ENCODE results near the gene CBLN4. TPM values are rescaled to one million over a fixed set of nuclear protein-coding genes. Genes with fewer than 3 reads are reported as not detected.

The CBLN4 gene
- total RNA-seq, 1 experiment from 2014 or later = not detected

DNA sequence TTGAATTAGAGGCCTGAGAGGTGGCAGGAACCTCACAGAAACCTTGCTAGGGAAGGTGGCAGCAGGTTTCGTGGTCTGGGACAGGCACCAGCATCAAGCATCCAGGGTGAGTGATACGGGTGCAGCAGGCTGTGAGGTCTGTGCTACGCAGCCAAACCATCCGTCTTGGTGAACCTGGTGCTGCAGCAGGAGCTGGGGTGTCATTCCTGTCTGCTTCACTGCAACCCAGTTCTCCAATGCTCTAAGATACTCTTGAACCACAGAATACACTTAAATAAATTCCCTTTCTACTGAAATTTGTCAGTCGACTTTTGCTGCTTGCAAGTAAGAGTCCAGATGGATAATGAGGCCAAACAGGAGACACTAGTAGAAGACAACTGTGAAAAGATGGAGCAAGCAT is 9.7 kb upstream of the CBLN4 start:
- CTCF ChIA-PET = no interaction called here
- no peak overlapping the region for H2AFZ ChIP-seq (ENCODE audit: low read length)
- no peaks in the 10 kb centered on the region for H3F3A ChIP-seq (ENCODE audit: low read length, unreplicated experiment)
- no peak overlapping the region for H3K4me3 ChIP-seq (ENCODE audit: low read length)
- intact Hi-C loops (cut with micrococcal nuclease) = no loop called here
- no peaks in the 10 kb centered on the region for H3K4me1 ChIP-seq (ENCODE audit: insufficient read depth, low read length)
- H3K9me3 ChIP-seq (ENCODE audit: low read length) = peaks cover 25% of the 10 kb centered on the region; the same call in 1 of the 2 replicates
- H3K79me2 ChIP-seq (ENCODE audit: low read length) = no peaks in the 10 kb centered on the region
- BruUV-seq (replicated peaks) = no TSS peak
- DNase-seq (no peak), ATAC-seq (no peak)
- no peaks in the 10 kb centered on the region for H3K9me2 ChIP-seq (replicated peaks; ENCODE audit: low read length)
- H3K27ac ChIP-seq (ENCODE audit: low read length) = no peak overlapping the region
- TF ChIP-seq, protein P1, sequence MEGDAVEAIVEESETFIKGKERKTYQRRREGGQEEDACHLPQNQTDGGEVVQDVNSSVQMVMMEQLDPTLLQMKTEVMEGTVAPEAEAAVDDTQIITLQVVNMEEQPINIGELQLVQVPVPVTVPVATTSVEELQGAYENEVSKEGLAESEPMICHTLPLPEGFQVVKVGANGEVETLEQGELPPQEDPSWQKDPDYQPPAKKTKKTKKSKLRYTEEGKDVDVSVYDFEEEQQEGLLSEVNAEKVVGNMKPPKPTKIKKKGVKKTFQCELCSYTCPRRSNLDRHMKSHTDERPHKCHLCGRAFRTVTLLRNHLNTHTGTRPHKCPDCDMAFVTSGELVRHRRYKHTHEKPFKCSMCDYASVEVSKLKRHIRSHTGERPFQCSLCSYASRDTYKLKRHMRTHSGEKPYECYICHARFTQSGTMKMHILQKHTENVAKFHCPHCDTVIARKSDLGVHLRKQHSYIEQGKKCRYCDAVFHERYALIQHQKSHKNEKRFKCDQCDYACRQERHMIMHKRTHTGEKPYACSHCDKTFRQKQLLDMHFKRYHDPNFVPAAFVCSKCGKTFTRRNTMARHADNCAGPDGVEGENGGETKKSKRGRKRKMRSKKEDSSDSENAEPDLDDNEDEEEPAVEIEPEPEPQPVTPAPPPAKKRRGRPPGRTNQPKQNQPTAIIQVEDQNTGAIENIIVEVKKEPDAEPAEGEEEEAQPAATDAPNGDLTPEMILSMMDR (conservative IDR thresholded peaks at IDR 0.05; ENCODE audit: low read depth, low read length) = no peak
- TF ChIP-seq EZH2phosphoT487 (IDR thresholded peaks at IDR 0.05; ENCODE audit: borderline replicate concordance, low read length) = no peak
- H3K9ac ChIP-seq (ENCODE audit: low read length) = no peak overlapping the region
- no peaks in the 10 kb centered on the region for H3K36me3 ChIP-seq (ENCODE audit: low read depth, low read length)
- H4K20me1 ChIP-seq (ENCODE audit: low read length) = no peaks in the 10 kb centered on the region
- POLR2A ChIA-PET (ENCODE audit: unreplicated experiment) = no interaction called here
- H3K27me3 ChIP-seq (ENCODE audit: low read length) = no peaks in the 10 kb centered on the region
- no peak overlapping the region for H3K4me2 ChIP-seq (ENCODE audit: low read length)

DNA sequence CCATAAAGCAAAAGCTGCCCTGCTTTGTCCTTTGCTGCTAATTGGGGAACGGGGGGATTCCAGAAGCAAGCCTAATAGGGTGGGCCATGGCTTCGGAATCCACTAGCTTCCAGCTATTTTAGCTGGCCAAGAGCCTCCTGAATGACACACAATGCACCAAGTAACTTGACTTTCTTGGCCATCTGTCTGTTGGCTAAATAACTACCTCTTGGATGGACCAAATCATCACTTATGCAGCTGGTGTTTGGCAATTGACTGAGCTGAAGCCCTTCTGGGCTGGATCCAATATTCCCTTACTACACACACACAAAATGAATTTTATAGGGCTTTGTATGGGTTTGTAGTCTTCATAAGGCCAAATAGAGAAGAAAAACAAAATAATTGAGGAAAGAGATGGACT is 8.8 kb upstream of the CBLN4 start:
- Histone ChIP-seq H3K9me3 (ENCODE audit: low read length) (peaks cover 28% of the 10 kb centered on the region; the same call in 1 of the 2 replicates), H3K4me3 (ENCODE audit: low read length) (no peak overlapping the region), H3K9ac (ENCODE audit: low read length) (no peak overlapping the region), H3K79me2 (ENCODE audit: low read length) (no peaks in the 10 kb centered on the region), H3F3A (ENCODE audit: low read length, unreplicated experiment) (no peaks in the 10 kb centered on the region), H3K36me3 (ENCODE audit: low read depth, low read length) (no peaks in the 10 kb centered on the region), H3K27ac (ENCODE audit: low read length) (no peak overlapping the region), H3K4me1 (ENCODE audit: insufficient read depth, low read length) (no peaks in the 10 kb centered on the region), H2AFZ (ENCODE audit: low read length) (no peak overlapping the region), H3K4me2 (ENCODE audit: low read length) (no peak overlapping the region), H3K27me3 (ENCODE audit: low read length) (no peaks in the 10 kb centered on the region), H3K9me2 (replicated peaks; ENCODE audit: low read length) (no peaks in the 10 kb centered on the region), H4K20me1 (ENCODE audit: low read length) (no peaks in the 10 kb centered on the region)
- CTCF ChIA-PET = no interaction called here
- intact Hi-C loops (cut with micrococcal nuclease) = no loop called here
- POLR2A ChIA-PET (ENCODE audit: unreplicated experiment) = no interaction called here
- ATAC-seq (no peak), DNase-seq (no peak)
- TF ChIP-seq, protein P1 (conservative IDR thresholded peaks at IDR 0.05; ENCODE audit: low read depth, low read length) = no peak
- TF ChIP-seq EZH2phosphoT487 (IDR thresholded peaks at IDR 0.05; ENCODE audit: borderline replicate concordance, low read length) (no peak), EZH2 (IDR thresholded peaks at IDR 0.05; ENCODE audit: low read length, unreplicated experiment) (no peak)
- BruUV-seq (replicated peaks) = no TSS peak

DNA sequence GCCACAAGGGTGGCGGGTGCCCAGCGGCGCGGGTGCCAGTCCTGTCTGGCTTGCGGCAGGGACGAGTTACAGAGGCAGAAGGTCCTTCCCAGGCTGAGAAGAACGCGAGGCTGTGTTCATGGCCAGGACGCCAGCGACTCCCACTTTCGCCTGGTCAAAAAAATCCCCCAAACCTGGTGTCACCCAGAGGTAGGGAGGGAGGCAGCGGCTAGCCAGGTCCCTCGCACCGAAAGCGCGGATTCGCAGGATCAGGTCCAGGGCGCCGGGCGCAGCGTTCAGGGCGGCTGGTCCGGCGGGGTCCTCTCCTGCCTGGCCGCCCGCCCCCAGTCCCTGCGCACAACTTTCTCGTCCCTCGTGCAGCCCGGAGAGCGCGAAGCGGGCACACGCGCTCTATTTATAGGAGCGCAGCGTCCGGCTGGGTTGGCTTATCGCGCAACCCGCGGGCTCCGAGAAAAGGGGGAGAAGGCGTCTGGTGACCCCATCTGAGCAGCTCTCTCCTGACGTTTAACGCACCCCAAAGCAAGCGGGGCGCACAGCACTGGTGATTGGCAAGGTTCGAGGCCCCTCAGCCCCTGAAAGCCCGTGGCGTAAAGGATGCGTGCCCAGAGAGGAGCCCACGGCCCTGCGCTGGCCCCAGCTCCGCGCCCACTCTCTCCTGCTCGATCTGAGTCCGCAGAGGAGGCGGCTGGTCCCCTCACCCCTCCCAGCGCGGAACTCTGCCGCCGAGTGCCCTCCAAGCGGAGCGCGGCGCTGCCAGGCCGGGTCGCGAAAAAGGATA is 519 bp downstream of the CBLN4 start:
- H3K4me1 ChIP-seq (ENCODE audit: insufficient read depth, low read length) = no peaks in the 10 kb centered on the region
- H3K79me2 ChIP-seq (ENCODE audit: low read length) = no peaks in the 10 kb centered on the region
- no peaks in the 10 kb centered on the region for H3K9me2 ChIP-seq (replicated peaks; ENCODE audit: low read length)
- no peaks in the 10 kb centered on the region for H3K36me3 ChIP-seq (ENCODE audit: low read depth, low read length)
- H3K9me3 ChIP-seq (ENCODE audit: low read length) = peaks cover 24% of the 10 kb centered on the region; the same call in 1 of the 2 replicates
- no peaks in the 10 kb centered on the region for H4K20me1 ChIP-seq (ENCODE audit: low read length)
- POLR2A ChIA-PET (ENCODE audit: unreplicated experiment) = no interaction called here
- H3K4me3 ChIP-seq (ENCODE audit: low read length) = no peak overlapping the region
- no peak for ATAC-seq
- H3K27me3 ChIP-seq (ENCODE audit: low read length) = no peaks in the 10 kb centered on the region
- DNase-seq = no peak
- H3K9ac ChIP-seq (ENCODE audit: low read length) = no peak overlapping the region
- intact Hi-C loops (cut with micrococcal nuclease) = no loop called here
- no TSS peak for BruUV-seq (replicated peaks)
- CTCF ChIA-PET = no interaction called here
- no peak overlapping the region for H2AFZ ChIP-seq (ENCODE audit: low read length)
- no peak overlapping the region for H3K27ac ChIP-seq (ENCODE audit: low read length)
- TF ChIP-seq, protein P1 (conservative IDR thresholded peaks at IDR 0.05; ENCODE audit: low read depth, low read length) = no peak
- TF ChIP-seq EZH2phosphoT487 (IDR thresholded peaks at IDR 0.05; ENCODE audit: borderline replicate concordance, low read length) = no peak
- no peak for TF ChIP-seq EZH2 (IDR thresholded peaks at IDR 0.05; ENCODE audit: low read length, unreplicated experiment)
- H3F3A ChIP-seq (ENCODE audit: low read length, unreplicated experiment) = no peaks in the 10 kb centered on the region
- no peak overlapping the region for H3K4me2 ChIP-seq (ENCODE audit: low read length)

Measured in PC-3 (cell line).